SIG-M5 treated with dmso at 0.1 percent for 504 hours (cell line): ENCODE results near the gene CDIP1.
"Not testable (repeated sequence)": the region's sequence is repeated elsewhere in the genome, so short reads cannot be mapped to it uniquely, and the experiment has no call there.

ENCODE experiments used
- DNase-seq: peaks from one replicate; lab custom pipeline; 2025; ENCODE audit not compliant: unreplicated experiment; lab: John Stamatoyannopoulos, UW

The CDIP1 gene

GRCh38 chr16:4538350-4539235 is at the start of gene CDIP1:
Gene CDIP1 (minus strand): TSS chr16:4538773. CDS start chr16:4514130, 24,643 bp downstream.
- peak; percentile 80 for DNase-seq

DNA sequence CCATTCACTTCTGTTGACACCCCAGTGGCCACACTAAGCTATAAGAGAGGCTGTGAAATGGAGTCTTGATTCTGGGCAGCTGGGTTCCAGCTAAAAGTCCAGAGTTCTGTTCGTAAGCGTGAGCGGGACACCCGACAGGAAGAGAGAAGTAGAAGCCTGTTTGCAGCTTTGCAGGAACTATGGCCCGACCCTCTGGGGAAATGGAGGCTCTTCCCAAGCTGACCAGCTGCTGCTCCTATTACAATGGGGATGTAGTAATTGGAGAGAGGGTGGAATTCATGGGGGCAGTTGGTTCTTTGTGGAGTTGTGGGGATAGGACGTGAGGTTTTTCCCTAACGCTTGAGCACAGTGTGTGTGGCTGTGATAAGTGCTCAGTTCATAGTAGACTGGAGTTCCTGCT is 47.7 kb upstream of the CDIP1 start:
- DNase-seq, result no peak

GRCh38 chr16:4583906-4584305 is 45.3 kb upstream of the CDIP1 start:
- DNase-seq, result no peak

DNA sequence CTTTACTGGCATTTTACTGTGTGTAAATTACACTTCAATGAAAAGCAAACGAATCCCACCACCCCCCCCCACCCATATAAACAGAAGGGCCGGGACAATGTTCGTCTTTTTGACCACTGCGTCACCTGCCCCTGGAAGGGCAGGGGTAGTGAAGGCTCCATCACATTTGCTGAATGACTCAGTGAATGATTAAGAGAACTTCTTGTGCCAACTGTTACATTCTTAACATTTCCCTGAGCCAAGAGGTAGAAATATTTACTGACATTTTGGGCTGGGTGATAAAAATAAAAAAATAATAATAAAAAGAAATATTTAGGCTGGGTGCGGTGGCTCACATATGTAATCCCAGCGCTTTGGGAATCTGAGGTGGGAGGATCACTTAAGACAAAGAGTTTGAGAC is 41.7 kb upstream of the CDIP1 start:
- no peak for DNase-seq

- DNase-seq, result no peak
These were observed 40.5 kb upstream of the CDIP1 start for GRCh38 chr16:4578961-4579530.

GRCh38 chr16:4576008-4576407 is 37.4 kb upstream of the CDIP1 start:
- no peak for DNase-seq

DNA sequence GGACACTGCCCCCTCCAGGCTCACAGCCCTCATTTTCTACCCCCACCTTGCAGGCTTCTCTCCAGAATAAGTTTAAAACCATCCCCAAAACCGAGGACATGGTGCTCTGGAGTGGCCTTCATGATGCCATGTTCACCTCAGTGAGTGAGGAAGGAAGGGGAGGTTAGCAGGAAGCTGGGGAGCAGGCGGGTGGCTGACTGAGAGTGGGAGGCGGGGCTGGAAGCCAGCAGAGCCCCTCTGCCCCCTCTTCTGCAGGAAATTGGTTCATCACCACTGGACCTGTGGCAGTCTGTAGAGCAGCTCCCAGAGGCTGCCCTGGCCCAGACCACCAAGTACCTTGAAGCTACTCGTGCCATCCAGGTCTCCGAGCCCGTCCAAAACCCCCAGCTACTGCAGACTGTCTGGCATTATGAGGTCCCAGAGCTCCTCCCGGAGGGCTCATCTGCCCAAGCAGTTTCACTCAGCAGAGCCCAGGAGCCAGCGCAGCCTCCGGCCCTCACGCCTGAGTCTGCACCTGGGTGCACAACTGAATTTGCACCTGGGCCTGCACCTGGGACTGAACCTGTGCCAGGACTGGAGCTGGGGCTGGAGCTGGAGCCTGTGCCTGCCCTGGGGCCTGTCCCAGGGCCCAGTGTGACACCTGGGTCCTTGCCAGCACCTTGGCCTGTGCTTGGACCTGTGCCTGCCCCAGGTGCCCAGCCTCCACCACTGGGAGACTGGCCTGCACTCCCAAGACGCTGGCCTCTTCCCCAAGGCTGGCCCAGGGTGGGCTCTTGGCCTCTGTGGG is 36.5 kb upstream of the CDIP1 start:
- no peak for DNase-seq

GRCh38 chr16:4573926-4574325 is 35.4 kb upstream of the CDIP1 start:
- DNase-seq, result not testable (repeated sequence)

DNA sequence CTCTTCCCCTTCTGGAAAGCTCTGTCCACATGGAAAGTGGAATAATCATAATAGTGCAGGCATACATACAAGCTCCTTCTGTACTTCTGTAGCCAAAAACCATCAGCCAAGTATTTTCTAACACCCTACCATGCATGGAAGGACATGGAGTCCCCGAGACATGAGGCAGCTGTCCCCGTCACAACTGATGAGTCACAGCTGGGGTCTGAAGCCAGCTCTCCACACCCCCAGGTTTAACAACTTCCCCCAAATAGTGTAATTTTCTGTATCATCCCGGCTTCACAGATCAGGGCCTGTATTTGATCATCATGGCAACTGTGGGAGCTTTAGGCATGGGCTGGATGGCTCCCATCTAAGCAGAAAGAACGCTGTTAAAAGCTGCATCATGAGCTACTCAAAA is 34.1 kb upstream of the CDIP1 start:
- peak; percentile 32 for DNase-seq

GRCh38 chr16:4570688-4571321 is 32.2 kb upstream of the CDIP1 start:
- no peak for DNase-seq

GRCh38 chr16:4570086-4570485 is 31.5 kb upstream of the CDIP1 start:
- no peak for DNase-seq

DNA sequence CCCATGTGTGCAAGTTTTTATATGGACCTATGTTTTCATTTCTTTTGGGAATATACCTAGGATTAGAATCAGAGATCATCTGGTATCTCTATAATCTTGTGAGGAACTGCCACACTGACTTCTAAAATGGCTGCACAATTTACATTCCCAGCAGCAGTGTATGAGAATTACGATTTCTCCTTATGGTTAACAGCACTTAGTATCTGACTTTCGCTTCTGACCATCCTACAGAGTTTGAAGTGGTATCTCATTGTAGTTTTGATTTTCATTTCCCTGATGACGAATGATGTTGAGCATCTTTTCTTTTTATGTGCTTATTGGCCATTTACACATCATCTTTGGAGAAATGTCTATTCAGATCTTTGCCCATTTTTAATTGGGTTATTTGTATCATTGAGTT is 27.6 kb upstream of the CDIP1 start:
- DNase-seq, result no peak

- DNase-seq, result no peak
These were observed 26.2 kb upstream of the CDIP1 start for GRCh38 chr16:4564661-4565267.

DNA sequence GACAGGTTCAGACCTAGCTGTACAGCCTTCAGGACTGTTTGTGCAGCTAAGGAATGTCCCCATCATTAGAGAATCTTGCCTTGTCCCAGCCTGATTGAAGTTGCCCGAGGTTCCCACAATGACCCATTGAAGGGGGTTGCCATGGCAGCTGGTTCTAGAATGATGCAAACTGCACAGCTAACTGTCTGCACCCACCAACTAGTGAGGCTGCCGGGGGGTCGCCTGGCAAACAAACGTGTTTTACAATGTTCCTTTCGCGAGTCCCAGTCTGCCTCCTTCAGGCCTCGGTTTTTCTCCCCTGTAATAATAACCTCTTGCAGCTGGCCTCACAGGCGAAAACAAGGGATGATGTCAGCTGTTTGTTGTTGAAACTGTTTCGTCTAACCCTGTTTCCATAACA is 23.0 kb upstream of the CDIP1 start:
- no peak for DNase-seq

GRCh38 chr16:4557973-4558372 is 19.4 kb upstream of the CDIP1 start:
- DNase-seq, result no peak

DNA sequence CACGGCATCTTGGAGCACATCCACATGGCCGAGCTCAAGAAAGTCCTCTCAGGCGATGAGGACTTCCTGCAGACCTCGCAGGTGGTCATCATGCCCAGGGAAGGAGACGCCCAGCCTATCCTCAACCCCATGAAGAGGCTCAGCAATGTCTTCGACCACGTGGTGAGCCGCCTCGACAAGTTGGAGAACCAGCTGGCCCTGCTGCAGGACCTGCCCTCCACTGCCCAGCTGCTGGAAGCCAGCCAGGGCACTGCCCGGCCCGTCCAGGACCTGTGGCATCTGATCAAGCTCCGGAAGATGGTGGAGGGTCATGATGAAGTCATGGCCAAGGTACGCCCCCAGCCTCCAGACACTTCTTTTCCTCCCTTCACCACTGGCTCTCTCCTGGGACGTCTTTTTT is 18.0 kb upstream of the CDIP1 start:
- no peak for DNase-seq

DNA sequence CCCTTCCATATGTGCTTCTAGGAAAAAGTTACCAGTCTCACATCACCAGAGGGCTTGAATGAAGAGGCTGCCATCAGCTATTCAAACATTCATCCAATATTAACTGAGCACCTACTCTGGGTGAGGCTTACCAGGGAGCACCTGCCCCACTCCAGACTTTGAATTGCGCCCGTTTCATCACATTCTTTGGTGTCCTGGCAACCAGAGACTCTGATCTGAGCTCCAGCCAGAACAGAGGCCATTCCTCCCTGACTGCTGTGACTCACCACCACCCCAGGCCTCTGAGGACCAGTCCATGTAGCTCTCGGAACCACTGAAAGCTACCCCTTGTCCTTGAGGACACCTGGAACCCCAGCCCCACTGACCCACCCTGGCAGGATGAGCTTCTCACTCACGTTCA is 17.5 kb upstream of the CDIP1 start, which contains the start of gene C16orf96:
Gene C16orf96, plus strand, starts transcription at position 229 of the 400 bp plus-strand sequence. Its CDS starts 150 bp downstream, at position 379.
- no peak for DNase-seq

DNA sequence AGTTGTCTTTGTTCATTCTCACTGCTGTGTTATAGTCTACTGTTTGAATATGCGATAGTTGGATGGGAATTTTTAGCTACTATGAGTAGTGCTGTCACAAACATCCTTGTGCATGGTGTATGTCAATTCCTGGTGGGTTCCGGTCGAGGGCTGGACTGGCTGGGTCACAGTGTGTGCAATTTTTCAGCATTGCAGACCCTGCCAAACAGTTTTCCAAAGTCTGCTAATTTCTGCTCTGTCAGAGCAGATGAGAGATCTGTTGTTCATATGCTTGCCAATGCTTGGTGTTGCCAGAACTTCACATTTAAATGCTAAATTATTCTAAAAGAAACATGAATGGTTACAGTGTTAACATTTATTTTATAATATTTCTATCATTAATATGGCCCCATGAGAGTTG is 14.0 kb upstream of the CDIP1 start:
- DNase-seq, result no peak

- no peak for DNase-seq
These were observed 12.0 kb upstream of the CDIP1 start for GRCh38 chr16:4550591-4550990.

GRCh38 chr16:4548124-4548523 is 9.6 kb upstream of the CDIP1 start:
- DNase-seq, result no peak

- DNase-seq, result no peak
These were observed 5.9 kb upstream of the CDIP1 start for GRCh38 chr16:4544473-4544872.
